Measurements from ENCODE around the gene NPRL2.

NPRL2 gene

DNA sequence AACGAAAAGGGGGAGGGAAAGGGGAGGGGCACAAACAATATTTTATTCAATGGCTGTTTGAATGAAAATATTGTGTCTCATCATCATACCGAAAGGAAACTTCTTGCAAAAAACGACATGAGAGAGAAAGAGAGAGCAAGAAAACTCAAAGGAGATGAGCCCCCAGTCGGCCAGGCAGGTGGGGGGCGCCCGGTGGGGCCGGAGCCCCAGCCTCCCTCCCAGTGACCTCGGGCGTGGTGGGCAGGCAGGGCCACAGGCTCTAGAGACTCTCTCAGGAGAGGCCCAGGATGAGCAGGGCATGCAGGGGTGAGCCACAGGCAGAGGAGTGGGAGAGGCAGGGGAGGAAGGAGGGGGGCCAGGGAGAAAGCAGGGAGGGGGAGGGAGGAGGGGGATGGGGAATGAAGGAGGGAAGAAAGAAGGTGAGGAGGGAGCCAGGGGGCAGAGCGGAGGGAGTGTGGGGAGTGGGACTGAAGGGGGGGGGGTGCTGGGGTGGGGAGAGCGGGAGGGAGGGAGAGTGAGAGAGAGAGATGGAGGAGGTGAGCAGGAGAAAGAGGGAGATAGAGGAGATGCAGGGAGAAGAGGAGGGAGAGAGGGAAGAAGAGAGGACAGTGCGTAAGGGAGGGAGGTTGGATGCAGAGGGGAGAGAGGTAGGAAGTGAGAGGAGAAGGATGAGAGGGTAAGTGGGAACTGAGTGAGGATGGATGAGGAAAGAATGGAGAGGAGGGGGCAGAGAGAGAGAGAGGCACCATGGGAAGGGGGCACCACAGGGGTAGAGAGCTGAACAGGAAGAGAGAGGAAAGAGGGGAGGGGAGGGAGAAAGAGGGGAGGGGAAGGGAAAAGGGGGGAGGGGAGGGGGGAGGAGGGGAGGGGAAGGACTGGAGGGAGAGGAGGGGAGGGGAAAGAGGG lies 22.8 kb upstream of the NPRL2 start:
- DNase-seq: no peak

DNA sequence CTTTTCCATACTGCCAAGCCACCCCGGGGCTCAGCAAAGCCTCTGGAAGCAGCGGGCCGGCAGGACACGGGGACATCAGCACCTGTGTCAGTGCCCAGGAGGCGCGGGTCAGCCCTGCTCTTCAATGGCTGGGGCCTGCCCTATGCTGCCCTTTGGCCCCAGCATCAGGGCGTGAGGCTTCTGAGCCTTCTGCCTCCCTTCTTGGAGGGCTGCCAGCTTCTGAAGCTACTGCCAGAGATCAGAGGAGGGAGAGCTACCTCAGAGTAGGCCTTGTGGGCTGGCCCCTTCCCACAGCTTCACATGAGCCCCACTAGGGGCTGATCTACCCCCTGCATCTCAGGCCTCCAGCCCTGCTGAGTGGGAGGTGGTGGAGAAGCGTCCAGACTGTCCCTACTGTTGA lies 21.8 kb upstream of the NPRL2 start:
- DNase-seq: no peak

DNA sequence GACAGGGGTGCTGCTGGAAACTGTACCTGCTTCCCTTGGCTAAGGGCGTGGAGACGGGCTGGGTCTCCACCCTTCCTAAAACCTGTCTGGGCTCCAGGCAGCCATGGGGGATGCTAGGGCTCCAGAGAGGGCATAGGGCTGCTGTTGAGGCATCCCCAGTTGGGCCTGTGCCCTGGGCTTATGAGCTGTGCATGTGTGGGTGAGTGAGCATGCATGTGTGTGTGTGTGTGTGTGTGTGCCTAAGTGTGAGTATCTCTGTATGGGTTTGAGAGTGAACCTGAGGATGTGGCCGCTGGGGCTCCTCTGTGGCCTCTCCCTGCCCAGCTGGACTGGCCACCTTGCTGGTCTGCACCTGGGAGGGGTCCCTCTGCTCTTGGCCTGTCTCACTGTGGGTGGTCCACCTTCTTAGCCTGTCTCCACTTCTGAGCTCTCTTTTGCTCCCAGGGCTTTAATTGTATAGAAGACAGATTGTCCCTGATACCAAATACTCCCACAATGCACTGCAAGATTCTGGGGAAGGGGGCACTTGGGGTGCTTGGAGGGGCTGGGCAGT lies 20.6 kb upstream of the NPRL2 start:
- no peak for DNase-seq

DNA sequence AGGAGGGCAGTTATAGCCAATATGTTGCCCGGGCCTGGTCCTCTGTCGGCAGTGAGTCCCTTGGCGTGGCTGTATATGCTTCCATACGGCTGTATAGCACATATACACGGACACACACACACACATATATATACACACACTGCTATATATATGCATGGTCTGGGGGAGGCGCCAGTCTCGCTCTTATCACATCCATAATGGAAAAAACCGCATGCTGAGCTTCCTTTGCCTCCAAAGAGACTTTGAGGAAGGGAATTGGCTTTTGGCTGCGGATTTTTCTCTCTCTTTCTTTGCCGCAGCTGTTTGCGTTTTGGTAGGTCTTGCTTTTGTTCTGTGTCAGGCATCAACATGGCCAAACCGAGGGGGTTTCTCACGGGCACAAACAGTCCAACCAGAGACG lies 20.0 kb upstream of the NPRL2 start:
- no peak for DNase-seq

DNA sequence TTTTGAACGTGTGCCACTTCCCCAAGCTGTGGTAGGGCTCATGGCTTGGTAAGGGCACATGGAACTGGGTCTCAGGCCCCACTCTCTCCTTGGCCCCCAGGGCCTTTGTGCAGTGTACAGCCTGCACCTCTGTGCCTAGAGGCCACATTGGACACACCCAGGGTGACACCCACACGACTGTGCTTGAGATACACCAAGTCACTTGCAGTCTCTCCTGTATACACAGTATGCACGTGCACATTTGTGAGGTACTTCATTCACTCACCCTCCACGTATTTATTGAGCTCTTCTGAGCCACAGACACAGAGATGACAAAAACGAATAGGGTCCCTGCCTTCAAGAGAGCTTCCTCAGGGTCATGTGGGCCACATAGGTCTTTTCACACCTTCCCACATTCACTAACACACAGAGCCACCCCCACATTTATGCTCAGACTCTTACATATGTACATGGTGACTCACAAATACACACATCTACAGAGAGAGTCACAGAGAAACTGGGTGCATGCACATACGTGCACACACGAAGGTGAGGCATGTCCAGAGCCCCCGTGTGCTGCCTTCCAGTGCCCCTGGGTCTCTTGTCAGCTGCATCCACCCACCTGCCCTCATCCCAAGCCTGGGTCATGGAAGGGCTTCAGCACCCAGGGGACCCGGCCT lies 18.6 kb upstream of the NPRL2 start:
- no peak for DNase-seq

DNA sequence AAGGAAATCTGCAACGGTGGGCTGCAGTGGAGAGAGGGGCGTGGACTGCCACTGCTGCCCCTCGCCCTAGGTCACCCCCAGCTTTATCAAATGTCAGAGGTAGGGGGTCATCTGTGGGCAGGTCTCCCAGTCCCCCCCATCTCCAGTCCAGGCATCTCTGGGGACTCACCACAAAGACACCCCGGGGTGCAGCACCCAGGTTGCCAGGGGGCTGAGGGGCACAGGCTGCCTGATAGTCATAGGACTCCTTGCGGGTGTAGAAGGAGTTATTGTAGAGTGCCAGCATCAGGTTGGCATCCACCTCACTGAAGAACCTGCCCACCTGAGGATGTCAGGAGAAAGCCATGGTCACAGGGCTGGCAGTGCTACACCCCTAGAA lies 15.3 kb upstream of the NPRL2 start:
- DNase-seq: no peak

DNA sequence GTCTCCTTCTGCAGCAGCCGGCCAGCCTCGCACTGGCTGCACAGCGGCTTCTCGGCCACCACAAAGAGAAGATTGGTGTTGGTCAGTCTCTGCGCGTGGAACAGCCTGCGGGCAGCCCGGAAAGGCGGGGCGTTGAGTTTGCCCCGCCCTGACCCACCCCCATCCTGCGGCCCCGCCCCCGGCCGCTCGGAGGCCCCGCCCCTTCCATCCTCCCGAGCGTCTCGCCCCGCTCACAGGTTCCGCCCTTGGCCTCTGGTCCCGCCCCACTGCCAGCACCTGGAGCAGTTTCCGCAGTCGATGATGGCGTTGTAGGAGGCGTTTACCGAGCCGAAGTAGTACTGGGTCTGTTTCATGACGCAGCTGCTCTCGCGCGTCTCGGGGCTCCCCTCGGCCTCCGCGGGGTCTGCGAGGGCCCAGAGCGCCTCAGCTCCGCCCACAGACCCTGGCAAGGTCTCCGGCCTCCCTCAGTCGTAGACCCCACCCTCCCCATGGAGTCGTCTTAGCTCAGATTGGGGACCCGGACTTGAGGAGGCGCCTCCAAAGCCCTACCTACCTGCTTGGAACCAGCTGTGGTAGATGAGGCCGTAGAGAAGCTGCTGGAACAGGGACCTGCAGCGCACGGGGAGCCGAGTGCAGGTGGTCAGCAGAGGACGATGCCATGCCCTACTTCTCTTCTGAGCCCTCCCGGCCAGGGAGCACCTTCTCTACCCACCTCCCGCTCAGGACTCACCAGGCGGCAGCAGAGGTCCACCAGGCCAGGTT lies 14.7 kb upstream of the NPRL2 start:
- DNase-seq: peak; percentile 94 to 95

DNA sequence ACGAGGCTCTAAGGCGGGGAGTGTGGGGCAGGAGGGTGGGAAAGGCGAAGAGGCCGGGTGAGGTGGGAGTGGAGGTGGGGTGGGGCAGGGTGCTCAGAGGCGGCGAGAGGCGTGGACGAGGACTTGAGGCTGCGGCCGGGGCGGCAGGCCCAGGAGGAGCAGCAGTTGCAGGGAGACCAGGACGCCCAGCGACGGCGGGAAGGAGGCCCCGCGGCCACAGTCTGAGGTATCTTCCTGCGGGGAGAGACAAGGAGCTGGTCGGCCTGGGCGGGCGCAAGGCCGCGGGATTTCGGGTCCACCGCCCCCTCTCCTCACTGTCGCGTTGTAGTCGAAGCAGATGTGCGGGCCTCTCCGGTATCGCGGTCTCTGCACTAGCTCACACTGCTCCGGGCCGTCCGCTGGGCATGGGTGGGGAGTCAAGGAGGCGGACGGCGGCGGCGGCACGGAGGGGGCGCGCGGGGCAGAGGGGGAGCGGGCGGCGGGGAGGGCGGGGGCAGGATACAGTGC lies 14.1 kb upstream of the NPRL2 start:
- no peak for DNase-seq

DNA sequence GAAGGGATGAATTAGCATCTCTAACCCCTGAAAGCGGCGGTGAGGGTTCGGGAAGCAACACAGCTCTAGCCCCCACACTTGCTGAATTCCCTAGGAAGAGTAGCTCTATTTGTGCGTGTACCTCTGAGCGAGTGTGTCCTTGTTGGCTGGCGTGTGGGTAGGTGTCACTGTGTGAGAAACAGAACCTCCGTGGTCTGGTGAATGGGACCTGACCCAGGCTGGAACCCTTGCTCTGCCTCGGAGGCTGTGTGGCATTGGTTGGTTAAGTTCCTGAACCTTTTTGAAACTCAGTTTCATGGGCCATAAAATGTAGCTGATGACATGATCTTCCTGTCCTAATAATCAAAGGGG lies 9.2 kb upstream of the NPRL2 start:
- no peak for DNase-seq

DNA sequence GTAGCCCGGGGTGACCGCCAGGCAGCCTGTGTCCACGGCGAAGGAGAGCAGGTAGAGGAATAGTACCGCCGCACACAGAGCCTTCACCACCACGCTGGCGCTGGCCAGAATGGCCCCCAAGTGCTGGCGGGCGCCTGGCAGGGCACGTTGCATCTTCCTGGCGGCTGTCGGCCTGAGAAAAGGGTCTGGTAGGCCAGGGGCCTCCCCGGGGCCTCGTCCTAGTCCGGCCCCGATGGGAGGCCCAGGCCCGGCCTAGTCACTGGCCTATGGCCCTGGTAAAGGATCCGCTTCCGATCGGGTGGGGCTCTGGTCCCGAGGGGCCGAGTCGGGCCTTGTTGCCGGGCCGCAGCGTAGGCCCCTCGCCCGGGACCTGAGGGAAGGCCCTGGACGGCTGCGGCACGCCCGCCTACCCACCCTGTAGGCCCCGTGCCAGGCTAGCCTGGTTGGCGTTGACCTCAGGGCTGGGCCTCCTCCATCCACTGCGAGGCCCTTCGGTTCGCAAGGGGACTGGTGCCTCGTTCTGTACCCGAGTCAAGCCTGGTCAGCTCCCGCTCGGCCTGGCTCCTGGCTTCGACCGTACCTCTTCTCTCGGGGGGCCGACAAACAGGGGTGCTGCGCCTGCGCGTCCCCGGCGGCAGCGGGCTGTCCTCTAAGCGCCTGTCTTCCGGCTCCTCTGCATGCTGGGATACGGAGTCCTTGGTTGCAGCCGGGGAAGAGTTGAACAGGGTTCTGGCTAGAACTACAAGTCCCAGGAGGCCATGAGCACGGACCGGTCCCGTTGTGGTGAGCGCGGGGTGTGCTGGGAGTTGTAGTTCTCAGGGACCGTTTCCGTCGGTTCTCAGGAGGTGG lies 8.6 kb upstream of the NPRL2 start, which contains the start of gene TMEM115:
TSS of gene TMEM115 (minus strand) at position 611 of the 849 bp plus-strand sequence. CDS start at position 153, 458 bp downstream.
- peak; percentile 87 to 97 for DNase-seq

DNA sequence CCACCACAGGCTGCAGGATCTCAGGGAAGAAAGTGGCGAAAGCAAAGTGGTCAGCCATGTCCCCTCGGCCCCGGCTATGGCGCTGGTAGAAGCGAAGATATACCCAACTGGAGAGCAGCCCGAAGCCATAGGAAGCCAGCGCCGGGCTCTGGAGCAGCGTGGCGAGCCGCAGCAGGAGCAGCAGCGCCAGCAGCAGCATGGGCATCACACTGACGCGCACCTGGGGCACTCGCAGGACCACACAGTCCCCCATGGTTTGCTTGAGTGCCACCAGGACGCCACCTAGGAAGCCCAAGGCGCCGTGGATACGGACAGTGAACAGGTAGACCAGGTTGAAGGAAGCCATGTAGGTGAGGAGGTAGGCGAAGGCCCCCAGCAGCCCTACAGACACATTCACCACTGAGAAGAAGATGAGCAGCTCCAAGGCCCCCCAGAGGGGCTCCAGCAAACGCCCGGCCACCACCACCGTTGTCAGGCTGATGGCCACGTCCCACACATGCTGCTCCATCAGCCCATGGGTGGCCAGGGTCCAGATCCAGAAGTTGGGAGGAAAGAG lies 7.9 kb upstream of the NPRL2 start:
- no peak for DNase-seq

DNA sequence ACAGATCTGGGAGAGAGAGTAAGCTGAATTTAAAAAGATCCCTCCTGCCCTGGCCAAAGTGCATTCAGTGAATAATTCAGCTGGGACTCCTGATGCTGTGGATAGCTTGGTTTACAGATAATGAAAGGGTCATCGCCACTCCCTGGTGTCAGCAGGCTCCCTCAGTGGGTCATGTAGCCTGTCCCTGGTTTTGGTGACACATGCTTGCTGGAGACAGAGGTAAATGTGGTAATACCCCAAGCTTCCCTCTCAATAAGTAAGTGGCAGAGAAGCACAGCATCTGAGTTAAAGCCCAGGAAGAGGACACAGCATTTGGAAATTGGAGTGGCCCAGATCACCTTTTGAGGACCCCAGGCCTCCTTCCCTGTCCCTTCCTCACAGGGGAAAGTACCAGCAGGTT lies 6.9 kb upstream of the NPRL2 start:
- no peak for DNase-seq

DNA sequence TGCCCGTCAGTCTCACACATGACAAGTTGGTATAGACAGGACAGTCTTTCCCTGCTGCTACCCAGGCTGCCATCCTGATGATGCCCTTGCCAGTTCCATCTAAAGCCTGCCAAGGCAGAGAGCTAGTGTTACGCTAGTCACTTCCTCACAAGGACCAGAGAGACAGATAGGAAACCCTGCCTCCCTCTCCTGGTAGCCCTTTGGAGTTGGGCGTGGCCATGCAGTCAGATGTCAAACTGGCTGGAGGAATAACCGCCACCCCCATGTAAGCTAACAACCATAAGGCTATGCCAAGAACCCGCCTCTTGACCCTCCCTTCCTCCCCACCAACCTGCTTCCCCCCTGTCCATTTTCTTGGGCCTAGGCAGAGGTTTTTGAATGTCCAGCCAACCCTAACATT lies 6.0 kb upstream of the NPRL2 start:
- no peak for DNase-seq

DNA sequence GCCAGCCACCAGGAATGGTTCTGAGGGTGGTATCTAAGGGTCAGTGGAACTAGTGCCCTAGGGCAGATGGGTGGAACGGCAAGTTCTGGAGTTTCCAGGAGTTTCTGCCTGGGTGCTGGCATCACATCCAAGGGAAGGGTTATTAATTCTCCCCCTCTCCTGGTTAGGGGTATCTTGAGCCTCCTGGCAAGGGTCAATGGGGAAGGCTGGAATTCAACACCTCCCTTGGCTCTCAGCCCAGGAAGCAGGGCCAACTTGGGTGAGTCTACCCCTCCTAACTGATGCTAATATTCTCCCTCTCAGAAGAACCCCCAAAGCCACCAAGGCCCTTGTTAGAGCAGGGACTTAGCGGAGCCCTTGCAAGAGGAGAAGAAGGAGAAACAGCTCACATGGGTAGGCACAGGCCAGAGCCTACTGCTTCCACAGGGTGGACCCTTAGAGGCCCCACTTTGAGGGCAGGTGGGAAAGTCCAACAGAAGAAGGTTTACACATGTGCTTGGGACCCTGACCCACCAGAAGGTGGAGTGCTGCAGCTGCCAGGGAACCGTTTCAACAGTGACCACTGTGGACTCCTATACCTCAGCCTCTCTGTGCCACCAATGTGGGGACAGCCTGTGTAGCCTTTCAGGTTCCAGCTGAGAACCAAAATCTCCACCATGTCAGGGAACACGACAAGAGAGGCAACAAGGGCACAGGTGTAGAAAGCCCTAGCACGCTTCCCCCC lies 5.4 kb upstream of the NPRL2 start:
- no peak for DNase-seq

DNA sequence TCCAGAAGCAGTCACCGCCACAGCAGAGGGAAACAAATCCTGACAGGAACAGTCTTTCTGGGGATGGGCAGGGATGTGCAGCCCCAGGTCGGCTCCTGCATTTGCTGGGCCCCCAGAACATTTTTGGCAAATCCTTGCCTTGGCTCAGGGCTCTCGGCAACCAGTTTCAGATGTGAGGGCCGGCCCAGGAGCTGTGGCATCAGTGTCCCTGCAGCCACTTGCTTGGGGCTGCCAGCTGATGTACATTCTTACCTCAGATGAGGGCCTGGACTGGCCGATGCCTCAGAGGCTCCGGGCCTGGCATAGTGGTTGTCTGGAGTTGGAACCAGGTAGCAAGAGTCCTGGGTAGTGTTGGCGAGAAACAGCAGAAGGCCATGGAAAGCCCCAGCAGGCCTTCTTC lies 4.3 kb upstream of the NPRL2 start:
- no peak for DNase-seq

DNA sequence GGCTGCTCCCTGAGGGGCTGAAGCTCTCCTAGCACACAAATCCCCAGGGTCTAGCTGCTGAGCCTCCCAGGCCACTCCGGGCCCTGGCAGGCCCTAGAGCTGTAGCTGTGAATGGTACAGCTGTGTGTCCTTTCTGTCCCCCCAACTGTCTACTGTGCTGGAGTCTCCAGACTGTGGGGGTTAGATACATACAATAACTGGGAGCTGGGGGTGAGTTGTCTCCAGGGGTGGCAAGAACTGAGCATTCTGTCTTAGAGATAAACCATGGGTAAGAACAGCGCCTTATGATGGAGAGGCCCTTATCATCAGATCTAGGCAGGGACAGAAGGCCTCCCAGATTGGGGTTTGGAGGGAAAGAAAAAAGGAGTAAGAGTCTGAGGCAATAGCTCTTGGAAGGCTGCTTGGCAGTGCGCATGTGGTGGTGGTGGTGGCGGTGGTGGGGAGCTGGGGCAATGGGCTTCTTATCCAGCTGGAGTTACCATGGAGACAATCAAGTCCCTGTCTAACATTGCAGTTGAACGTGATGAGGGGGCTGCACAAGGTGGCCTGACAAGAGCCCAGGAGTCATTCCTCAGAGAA lies 3.7 kb upstream of the NPRL2 start:
- no peak for DNase-seq

DNA sequence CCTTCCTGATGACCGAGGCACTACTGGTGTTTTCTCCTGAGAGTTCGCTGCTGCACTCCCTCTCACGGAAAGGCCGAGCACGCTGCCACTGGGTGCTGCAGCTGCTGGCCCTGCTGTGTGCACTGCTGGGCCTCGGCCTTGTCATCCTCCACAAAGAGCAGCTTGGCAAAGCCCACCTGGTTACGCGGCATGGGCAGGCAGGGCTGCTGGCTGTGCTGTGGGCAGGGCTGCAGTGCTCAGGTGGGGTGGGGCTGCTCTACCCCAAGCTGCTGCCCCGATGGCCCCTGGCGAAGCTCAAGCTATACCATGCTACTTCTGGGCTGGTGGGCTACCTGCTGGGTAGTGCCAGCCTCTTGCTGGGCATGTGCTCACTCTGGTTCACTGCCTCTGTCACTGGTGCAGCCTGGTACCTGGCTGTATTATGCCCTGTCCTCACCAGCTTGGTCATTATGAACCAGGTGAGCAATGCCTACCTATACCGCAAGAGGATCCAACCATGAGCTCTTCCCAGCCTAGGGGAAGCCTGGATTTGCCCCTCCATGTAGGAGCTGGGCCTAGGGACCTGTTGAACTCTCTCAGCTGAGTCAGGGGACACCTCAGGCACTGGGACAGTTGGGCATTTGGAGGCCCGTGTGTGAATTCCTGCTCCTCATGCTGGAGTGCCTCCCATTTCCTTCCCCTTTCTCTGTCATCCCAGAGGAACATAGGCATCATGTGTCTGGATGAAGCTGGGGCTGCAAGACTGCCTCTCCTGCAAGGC lies 2.9 kb upstream of the NPRL2 start:
- DNase-seq: no peak

DNA sequence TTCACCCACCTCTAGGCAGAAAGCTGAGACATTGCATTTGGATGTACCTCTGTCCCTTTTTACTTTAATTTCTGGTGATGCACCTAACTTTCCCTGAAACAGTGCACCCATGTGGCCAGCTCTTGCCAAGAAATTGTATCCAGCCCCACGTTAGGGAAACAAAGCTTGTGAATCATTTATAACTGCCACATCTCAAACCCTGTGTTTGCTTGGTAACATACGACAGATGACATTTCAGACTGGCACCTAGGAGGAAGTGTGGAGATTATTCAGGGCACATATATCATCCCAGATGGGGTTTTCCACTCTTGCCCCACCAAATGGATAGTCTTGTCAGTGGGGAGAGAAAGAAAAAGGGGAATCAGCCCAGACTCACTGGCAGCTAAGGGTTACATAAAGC lies 2.2 kb upstream of the NPRL2 start:
- DNase-seq: no peak

DNA sequence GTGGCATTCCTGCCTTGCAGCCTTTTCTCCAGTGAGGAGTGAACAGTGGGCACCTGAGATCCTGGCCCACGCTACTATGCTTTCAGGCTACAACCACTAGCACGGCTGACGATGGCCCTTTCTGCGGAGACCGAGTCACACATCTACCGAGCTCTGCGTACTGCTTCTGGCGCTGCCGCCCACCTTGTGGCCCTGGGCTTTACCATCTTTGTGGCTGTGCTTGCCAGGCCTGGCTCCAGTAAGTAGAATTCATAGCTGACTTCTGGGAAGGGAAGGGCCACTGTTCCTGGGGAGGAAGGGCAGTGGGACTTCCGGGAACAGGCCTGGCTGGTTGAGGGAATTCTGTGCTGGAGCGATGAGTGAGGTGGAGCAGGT lies 735 bp upstream of the NPRL2 start:
- DNase-seq: no peak

DNA sequence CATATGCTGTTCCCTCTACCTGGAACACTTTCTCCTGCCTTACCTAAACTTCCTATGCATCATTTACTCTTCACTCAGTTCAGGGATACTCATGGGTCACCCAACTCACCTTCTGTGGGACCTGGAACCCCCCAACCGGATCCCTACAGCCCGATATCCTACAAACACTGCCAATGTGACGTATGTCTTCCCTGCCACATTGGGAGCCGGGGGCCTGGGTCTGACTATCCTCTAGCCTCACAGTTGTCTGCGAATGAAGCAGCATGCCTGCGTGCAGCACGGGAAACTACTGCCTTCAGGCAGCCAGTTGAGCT lies 405 bp downstream of the NPRL2 start:
- no peak for DNase-seq
